Stimulated activated CD4-positive, alpha-beta T cell treated with anti-CD3 and anti-CD28 coated beads, Interleukin-12 subunit alpha, Interleukin-12 subunit beta, amount 100 ng/mL, for 48 hours (primary cell): ENCODE measurements around the gene SH3TC1.
A peak's percentile ranks its signal among the peaks of the same experiment; 100 is the strongest.

ENCODE experiments used
- DNase-seq, 3 donors: peaks; one replicate each; pipeline ENCODE4 v3.0.0-alpha.2; 2020; ENCODE audit warnings: low read depth in 2 of 3, low spot score in 1 of 3

The SH3TC1 gene

GRCh38 chr4:8163436-8164193, 35.5 kb upstream of the SH3TC1 start:
- DNase-seq, result no peak

DNA sequence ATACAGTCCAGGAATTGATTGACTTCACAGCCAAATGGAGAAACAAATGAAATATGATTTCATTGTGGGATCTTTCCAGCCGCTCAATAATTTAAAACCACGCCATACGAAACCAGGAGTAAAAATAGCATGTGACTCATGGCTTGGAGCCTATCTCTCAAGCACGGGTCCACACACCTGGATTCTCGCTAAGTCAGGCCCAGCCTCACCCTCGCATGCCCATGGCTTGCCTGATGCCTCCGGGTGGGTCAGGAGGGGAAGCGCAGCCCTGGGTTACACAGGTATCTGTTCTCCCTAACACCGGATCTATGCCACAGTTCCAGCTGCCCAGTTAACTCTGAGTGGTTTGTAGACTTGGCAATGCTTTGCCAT, 34.9 kb upstream of the SH3TC1 start:
- DNase-seq, result no peak

- DNase-seq, result no peak
Observed at GRCh38 chr4:8164687-8165086, 34.4 kb upstream of the SH3TC1 start.

DNA sequence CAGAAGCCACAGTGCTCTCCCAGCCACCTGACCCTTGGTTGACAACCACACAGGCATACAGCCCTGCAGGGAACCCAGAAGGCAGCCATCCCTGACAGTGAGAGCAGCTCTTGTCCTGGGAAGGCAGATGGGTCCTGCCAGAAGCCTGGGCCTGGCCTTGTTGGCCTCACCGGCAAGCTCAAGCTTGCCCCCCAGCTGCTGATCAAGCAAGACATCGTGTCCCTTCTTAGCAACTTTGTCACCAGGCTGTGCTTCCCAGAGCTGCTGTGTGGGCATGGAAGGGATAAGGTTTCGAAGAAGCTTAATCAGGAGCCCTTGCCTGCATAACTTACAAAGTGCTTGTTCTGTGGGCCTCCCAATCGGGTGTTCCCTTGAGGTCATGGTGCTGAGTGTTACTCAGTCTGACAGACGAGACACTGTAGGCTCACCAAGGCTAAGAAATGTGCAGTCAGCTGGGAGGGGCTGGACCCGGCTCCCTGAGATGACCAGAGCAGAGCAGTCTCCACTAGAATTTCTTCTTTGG, 33.7 kb upstream of the SH3TC1 start:
- DNase-seq, result no peak

- no peak for DNase-seq
Observed at GRCh38 chr4:8167291-8167690, 31.8 kb upstream of the SH3TC1 start.

GRCh38 chr4:8167815-8168214, 31.3 kb upstream of the SH3TC1 start:
- no peak for DNase-seq

GRCh38 chr4:8168232-8168631, 30.9 kb upstream of the SH3TC1 start:
- DNase-seq, result no peak

GRCh38 chr4:8168832-8169598, 30.1 kb upstream of the SH3TC1 start:
- DNase-seq, result no peak

DNA sequence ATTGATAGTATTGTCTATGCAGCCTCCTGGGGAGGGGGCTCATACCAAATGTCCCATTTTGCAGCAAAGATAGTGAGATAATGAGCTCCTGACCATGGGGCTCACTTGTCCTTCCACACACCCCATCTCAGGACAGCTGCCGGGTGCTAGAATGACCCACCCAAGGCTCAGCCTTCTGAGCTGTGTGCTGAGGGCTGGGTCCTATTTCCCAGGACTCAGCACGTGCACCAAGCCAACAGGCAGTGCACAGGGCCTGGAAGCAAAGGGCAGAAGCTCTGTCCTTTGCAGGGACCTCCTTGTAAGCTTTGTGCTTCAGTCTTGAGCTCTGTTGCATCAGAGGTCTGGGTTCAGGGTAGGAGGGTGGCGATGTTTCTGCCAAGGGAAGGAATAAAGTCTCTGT, 29.3 kb upstream of the SH3TC1 start:
- no peak for DNase-seq

- no peak for DNase-seq
Observed at GRCh38 chr4:8170341-8170740, 28.7 kb upstream of the SH3TC1 start.

DNA sequence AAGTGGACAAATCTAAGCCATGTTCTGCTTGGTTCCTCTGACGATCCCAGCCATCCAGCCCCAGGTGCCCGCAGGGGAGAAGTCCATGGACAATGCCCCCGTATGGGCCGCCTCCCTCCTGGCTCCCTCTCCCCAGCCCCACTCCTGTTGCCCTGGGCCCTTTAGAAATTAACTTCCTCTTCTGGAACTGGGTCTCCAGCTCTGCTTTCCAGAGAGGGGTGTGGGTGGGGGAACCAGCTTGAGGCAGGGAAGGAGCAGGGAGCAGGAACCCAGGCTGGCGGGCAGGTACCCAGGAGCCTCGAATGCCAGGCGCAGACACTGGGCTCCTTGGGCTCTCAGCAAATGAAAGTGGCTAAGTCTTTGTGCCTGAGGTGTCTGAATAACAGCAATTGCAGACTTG, 27.8 kb upstream of the SH3TC1 start:
- DNase-seq, result no peak

DNA sequence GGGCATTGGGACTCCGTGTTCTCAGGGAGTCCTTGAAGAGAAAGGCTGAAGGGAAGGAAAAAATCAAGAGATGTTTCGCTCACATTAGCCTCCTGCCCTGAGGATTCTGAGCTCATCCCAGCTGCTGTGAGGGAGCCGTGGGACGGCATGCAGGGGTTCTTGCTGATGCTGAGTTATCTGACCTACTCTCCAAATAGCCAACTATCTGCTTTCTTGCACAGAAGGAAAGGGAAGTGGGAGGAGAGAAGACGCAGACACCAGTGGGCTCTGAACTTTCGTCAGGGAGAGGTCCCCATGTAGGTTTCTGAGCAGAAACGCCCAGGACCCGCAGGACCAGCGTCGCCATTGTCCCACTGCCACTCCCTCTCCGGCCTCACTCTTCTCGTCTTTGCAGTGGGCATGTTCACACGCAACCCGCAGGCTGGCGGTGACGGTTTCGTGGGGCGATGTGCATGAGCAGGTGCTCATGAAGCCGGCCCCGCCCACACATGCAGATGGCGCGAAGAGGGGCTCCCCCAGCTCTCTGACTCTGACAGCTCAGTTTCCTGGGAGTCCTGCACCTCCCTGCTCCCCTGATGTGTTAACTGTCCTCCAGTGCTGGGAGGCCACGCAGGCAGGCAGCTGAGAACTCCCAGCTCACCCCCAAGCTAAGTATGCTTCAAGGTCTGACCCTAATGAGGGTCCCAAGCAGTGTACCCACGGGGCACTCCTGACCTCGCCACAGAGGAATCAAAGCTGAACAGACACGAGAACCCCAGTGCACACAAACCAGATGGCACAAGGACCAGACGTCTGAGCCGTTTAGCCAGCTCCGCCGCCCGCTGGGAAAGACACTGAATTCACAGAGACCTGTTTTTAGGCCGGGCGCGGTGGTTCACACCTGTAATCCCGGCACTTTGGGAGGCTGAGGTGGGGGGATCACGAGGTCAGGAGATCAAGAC, 26.8 kb upstream of the SH3TC1 start:
- peak in 1 of 3 donors; percentile 30 for DNase-seq

GRCh38 chr4:8173492-8174242, 25.4 kb upstream of the SH3TC1 start:
- no peak for DNase-seq

GRCh38 chr4:8174970-8175369, 24.1 kb upstream of the SH3TC1 start:
- DNase-seq, result no peak

GRCh38 chr4:8175686-8176085, 23.4 kb upstream of the SH3TC1 start:
- no peak for DNase-seq

DNA sequence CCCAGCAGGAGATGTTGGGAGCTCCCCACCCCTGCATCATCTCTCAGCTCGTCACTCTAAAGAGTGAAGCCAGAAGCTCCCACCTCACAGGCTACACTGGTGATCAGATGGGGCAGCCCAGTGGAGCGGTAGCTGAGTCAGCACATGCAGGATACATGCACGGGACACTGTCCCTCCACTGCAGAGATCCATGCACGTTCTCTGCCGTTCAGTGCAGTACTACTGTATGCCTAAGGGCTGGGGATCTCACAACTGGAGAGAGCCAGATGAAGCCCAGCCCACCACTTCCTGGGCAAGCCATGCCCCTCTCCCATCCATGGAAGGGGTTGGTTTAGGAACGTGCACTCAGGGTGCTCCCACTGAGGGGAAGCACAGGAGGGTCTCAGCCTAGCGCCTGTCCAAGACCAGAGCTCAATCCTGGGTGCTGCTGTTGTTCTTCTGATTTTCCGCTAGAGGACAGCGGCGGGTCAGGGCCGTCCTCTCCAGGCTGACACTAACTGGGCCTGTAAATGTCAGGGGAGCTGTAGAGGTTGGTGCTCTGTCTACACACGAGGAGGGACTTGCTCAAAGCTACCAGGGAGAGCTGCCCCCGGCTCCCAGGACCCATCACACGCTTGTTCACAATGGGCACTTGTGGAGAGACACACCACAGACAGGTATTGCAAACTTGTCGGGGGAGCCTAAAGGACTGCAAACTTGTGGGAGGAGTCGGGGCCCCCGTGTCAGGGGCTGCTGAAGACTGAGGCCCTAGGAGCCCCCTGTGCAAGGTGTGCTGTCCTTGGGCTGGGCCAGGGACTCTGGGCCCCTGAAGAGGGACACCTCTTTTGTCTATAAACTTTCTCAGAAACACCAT, 22.3 kb upstream of the SH3TC1 start:
- no peak for DNase-seq

- no peak for DNase-seq
Observed at GRCh38 chr4:8177552-8177951, 21.5 kb upstream of the SH3TC1 start.

DNA sequence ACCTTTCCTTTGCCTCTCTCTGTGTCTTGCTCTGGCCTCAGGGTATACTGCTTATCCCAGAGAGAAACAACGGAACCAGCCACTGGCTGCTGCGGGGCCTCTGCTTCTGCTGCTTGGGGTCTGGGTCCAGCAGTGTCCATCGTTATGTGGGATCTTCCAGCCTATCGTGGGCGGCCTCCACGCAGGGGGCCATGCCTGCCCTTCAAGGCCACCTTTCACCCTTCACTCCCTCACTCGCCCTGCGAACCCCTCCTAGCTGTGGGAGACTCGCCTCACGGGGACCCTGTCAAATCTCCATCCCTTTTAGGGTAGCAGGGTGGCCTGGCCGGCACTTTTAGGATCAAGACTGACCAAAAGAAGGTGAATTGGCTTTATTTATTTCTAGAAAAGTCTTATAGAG, 21.1 kb upstream of the SH3TC1 start:
- DNase-seq, result no peak

DNA sequence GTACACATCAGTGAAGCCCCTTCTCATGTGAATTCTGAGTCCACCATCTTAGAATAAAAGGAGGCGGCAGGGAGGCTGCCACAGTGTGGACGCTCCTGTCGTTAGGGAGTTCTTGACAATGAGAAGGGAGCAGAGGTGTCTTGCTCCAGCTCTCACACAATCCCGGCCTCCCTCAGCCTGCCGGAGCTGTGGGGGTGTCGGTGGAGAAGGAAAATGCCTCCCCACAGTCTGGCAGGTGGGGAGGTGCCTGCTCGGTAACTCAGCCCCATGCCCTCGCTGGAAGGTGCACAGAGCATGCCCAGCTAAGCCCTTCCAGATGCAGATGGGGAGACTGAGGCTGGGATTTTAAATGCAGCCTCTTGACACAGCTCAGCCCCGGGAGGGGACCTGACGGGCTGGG, 20.0 kb upstream of the SH3TC1 start:
- DNase-seq, result no peak

DNA sequence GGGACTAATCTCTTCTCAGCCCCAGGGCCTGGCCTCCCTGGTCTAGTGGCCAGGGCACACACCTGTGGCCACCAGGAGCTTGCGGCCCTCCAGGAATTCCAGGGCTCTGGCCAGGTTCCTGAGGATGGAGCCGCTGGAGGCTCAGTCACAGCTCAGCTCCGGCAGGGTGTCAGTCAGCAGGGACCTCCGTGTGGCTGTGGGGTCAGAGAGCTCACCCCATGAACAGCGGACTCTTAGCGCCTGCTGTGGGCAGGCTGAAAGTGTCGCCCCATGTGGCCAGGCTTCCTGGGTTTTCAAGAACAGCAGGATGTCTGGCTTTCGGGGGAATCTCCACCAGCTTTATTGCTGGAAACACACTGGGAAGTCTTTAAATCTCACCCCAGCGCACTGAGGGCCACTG, 19.3 kb upstream of the SH3TC1 start:
- DNase-seq, result no peak
